Medulla oblongata (tissue), 1 donor: ENCODE results near the gene KLC4.
A peak's percentile ranks its signal among the peaks of the same experiment; 100 is the strongest.
"Not testable (repeated sequence)": the region's sequence is repeated elsewhere in the genome, so short reads cannot be mapped to it uniquely, and the experiment has no call there.

Experiments used
- DNase-seq: peaks from one replicate; pipeline ENCODE4 v3.0.0-alpha.2; 2015; ENCODE audit errors: extremely low spot score

KLC4 gene

DNA sequence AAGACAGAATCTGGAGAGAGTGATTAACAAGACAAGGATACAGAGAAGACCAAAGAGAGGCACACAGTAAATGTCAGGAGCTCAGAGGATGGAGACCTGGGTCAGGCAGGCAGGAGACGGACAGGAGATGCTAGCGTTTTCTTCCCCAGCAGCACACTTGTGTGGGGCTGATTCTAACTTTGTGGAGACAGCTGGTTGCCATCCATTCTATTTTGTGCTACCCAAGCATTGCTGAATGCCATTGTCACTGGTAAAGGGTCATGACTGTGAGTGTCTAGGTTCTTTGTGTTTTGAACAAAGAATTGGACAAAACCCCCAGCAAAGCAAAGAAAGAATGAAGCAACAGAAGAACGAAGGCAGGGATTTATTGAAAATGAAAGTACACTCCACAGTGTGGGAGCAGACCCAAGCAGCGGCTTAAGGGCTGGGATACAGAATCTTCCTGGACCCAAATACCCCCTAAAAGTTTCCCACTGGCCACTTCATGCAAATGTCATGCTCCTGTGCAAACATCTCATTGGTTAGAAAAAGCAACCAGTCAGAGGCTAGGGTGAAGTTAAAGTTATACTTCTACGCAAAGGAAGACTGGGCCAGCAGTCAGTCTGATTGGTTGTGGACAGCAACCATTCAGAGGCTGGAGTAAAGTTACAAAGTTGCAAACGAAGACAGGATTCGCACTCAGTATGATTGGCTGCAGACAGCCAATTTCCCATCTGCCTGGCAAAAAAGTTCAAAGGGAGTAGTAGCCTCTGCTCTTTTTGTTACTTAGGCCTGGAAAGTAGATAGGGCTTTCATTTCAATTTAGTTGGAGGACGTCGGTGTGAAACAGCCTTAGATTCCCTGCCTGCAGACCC, 34.2 kb downstream of the KLC4 start:
- DNase-seq: peak; percentile 59

DNA sequence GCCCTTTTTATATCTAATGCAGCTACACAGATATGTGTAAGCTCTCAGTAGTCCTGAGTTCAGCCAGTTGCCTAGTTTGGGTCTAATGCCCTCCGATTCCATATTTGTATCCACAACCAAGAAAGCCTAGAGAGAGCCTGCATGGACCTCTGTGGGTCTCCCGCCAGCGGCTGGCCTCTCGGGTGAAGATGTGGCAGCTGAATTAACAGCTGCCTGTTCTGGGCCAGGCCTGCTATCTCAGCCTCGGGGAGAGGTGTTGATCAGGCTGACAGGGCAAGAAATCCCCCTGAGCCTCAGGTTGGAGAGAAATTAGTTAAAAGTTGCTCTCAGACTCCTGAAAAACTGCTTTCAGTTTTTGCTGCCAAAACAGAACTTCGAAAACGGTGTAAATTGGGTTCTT, 36.5 kb downstream of the KLC4 start:
- no peak for DNase-seq

DNA sequence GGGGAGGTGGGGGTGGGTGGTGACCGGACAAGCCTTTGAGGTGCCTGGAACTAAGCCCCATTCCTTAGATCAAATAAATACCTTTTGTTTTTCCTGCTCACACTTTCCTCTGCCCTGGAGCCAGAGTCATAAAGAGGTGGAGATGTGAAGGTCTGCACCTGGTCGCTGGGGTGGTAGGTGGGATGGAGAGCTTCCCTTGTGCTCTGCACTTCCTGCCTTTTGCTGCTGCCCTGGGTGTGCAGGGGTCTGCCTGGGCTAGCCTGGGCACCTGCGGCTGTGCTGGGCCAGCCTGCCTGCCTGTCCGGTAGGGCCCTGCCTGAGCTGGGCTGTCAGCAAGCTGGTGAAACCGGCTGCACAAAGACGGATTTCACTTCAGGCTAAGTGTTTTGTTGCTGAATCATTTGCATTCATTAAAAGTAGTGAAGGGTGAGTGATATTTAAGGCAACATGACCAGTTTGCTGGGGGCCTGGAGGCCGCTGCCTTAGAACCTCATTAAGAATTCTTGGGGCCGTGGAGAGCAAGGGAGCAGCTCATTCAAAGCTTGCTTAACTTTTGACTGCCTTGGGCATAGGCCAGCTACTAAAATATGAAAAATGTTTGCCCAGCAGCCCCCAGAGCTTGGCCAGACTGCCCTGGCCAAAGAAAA, 37.1 kb downstream of the KLC4 start:
- DNase-seq: peak; percentile 49

DNA sequence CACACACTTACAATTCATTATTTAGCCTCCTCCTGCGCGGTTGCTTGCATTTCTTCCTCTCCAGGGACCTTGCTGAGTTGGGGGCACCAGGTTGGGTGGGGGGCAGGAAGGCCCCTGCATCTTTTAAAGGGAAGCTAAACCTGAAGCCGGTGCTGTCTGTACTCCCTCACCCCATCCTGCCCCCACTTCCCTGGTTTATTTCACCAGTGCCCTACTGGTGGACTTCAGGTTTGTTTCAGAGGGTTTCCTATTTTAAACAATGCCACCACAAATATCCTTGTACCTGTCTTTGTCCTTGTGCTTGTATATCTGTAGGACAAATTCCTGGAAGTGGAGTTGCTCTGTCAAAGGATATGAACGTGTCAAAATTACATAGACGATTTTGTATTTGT, 37.7 kb downstream of the KLC4 start:
- DNase-seq: no peak

DNA sequence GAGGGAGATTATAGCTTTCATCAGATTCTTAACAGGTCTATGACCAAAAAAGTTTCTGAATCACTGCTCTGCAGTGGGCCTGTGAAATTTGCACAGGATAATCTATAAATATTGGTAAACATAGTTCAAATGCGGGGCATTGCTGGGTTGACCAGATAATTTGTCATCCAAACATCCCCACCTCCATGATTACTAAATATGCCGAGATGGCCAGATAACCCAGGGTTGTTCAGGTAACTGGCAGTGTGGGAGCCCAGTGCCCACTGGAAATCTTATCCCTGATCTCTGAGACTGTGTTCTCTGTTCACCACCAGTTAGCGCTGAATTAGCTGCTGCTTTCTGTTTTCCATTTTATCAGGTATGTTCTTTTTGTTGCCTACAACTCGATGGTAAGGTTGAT, 38.1 kb downstream of the KLC4 start:
- no peak for DNase-seq

DNA sequence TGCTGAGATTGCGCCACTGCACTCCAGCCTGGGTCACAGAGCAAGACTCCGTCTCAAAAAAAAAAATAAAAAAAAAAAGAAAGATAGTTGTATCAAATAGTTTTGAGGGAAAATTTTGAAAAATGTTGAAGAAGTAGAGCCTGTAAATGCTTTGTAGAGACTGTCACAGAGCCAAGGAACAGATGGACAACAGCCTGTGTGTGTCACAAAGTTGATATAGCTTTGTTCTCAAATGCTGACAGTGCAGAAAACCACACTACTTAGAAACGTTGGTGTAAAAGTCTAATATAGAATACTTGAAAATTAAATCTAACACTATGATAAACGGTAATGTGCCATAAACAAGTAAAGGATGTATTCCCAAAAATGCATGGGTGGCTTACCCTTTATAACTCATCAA, 42.1 kb downstream of the KLC4 start:
- DNase-seq: no peak

DNA sequence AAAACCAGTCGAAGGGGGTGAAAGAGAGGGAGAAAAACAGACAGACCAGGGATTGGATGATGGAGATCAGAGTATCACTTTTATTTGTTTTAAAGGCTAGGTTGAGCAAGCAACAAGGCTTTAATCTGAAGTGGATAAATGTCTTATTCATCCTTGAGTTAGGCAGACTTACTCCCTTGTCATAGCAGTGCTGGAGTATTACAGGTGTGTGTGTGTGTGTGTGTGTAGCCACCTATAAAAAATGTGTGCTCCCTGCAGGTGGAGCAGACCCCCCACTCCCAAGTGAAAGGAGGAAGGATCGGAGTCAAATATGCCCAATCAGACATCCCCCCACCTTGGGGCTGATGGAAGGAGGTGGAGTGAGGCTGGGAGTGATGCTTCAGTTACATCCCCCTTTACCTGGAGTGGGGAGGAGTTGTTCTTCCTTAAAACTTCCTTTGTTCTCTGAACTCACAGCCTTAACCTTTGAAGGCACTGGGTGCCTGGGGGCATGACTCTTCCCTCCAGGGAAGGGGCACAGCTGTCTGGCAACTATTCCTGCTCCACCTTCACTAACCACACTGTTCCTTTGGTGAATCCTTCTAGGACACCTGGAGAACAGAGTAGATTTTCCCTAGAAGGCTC, 43.9 kb downstream of the KLC4 start:
- DNase-seq: no peak

DNA sequence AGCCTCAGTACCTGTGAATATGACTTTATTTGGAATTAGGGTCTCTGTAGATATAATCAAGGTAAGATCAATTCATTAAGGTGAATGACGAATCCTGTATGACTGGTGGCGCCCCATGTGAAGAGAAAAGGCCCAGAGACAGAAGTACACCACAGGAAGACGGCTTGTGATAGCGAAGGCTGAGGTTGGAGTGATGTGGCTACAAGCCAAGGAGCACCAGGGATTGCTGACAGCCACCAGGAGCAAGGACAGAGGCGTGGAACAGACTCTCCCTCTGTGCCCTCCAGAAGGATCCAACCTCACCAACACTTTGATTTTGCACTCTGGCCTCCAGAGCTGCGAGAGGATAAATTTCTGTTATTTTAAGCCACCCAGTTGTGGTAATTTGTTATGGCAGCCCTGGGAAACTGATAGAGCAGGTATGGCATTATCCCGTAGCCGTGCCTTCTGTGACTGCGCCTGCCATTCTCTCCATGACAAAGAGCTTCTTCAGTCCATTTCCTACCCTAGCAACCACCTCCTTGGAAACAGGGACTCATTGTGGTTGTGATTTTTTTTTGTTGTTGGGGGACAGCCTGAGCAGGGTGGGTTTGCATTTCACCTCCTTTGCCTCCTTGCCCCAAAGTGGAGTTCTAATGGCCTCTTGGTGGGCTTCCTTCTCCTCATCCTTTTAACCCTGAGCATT, 46.2 kb downstream of the KLC4 start:
- DNase-seq: no peak

DNA sequence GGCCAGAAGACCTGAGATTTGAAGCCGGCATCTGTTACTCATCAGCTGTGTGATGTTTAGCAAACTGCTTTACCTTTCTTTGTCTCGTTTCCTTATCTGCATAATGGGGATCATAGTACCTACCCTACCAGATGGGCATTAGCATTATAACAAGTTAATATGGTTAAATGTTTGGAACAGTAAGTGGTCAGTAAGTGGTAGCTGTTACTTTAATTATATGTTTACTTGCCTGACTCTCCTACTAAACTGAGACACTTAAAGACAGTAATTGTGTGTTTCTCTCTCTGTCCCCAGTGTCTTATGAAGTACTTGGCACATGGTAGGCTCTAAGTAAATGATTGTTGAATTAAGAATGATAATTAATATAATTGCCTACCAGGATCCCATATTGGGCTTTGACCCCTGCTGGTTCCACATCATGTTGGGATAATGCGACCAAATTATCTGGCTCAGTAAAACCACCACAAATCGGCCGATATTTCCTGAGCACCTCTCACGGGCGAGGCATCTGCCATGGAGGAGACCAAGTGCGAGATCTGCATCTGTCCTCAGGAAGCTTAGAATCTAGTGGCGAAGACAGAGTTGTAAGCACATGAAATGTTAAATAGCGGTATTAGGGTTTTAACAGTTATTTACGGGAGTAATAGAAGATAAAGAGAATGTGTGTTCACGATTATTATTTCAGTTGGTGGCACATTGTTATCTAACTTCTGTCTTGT, 48.1 kb downstream of the KLC4 start:
- no peak for DNase-seq

DNA sequence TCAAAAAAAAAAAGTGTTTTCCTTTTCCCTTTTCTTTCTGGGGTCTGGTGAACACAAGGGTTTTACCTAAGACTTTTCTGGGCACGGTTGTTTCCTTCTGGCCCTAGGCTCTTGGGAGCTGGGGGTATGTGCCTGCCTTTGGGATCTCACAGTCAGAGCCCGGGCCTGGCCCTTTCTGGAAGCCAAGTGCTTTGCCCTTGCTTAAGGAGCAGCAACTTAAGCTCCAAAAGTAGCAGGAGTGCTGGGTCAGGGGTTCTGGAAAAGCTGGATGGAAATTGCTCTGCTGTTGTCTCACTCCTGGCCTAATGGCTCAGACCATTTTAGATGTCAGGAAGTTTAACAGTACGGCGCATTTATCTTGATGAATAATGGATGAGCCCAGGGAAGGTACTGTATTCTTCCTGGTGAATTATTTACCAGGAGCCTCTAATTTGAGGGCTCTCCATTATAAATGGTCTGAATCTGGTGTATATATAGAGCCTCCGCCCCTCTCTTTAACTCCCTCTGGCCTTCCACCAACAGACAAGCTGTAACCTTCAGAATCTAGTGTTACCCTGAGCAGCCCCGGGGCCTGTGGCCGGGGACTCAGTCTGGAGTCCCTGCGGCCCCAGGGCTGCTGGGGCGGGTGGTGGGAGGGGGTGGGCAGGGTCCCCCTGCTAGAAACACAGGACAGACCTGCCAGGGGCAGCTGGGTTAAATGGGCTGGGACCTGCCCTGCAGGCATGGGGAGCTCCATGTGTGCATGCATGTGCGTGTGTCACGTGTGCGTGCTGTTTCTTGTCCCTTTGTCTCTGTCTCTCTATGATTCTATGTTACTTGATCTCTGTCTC, 54.2 kb downstream of the KLC4 start:
- DNase-seq: no peak

DNA sequence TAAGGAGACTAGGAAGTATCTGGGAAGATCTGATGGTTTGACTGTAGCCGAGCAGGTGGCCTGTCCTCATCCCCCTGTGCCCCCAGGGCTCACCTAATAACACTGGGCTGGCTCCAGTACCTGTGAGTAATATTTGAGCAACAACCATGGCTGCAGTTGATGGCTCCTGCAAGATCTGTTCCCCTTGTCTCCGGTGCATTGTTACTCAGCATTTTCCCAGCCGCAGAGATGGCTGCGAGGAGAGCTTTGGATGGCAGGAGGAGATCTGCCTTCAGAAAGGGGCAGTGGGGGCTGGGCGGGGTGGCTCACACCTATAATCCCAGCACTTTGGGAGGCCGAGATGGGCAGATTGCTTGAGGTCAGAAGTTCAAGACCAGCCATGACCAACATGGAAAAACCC, 55.9 kb downstream of the KLC4 start:
- DNase-seq: no peak

DNA sequence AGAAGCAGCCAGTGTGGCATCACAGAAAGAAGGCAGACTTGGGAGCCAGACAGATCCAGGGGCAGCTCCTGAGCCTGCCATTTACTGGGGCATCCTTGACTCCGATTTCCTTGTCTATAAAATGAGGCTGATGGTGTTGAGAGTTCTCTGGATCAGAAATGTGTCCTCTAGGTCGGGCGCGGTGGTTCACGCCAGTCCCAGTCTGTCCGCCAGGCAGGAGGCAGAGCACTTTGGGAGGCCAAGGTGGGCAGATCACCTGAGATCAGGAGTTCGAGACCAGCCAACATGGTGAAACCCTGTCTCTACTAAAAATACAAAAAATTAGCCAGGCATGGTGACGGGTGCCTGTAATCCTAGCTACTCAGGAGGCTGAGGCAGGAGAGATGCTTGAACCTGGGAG, 58.0 kb downstream of the KLC4 start:
- DNase-seq: not testable (repeated sequence)

DNA sequence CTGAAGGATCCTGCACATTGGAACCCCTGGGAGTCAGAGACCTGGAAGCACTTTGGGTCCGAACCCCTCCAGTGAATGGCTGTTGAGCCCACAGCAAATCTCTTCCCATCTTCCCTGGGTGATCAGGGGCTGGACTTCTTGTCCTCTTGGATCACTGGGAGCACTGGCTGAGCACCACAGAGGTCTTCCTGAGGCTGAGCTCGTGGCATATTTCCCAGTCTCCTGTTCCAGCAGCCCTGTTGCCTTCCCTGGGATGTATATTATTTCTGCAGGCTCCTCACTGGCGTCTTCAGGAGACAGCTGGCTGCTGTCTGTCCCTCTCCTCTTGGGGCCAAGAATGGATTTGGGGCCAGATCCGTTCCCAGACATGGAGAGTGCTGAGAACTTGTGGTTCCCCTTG, 60.1 kb downstream of the KLC4 start:
- DNase-seq: no peak

DNA sequence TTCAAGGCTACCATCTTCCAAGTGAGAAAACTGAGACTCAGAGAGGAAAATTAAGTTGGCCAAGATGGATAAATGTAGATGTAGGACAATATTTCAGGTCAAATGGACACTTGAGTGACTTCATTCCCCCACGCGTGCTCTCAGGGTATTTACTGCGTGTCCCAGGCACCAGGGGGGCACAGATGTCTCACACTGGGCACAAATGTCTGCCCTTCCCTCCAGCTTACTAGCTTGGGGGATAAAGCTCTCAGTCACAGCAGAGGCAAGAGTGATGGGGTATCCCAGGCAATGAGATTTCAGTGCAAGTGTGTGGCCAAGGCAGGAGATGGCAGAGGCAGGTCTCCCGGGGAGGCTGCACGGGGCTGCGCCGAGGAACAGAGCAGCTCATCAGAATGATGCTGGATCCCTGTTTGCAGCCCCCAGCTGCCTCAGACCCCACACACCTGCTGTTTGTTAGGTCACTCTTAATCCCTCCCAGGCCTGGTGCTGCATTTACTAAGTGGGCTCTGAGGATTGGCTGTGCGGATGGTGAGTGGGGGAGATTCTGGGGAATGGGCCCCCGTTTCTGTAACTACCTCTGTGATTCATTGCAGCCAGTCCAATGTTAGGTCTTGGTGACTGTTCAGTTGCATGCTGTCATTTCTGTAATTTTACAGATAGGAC, 60.8 kb downstream of the KLC4 start:
- DNase-seq: no peak

DNA sequence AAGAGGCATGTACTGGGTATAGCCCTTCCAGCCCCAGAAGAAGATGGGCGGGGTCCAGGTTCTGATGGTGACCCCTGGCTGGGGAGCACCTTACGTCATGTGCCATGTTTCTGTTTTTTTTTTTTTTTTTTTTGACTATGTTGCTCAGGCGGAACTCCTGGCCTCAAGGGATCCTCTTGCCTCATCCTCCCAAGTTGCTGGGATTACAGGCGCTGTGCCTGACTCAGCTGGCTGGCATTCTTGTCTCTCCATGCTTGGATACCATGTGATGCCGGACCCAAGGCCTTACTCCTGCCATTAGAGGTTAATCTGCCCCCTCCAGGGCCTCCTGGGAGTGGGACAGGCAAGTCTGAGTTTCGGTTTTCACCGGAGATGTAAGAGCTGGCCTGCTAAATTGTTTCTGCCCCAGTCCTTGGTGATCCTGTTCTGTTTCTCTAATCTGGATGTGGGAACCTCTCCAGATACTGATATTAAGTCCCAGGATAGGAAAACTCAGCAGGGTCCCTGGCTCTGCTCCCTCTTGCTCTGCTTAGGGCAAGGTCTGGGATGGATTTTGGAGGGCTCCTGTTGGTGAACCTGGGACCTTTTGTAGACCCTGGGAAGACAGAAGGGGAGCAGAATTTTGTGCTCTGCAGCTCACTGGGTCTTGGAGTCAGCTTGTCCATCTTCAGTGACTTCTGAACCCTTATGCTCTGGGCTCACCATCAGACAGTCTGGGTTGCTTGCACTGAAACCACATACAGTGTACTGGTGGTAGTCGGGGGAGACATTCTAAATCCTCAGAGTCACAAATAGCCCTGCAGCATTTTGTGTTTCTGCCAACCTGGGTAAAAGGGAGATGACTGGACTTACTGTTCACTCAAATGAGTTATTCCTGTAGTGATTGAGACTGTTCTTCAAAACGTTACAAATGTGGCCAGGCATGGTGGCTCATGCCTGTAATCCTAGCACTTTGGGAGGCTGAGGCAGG, 61.8 kb downstream of the KLC4 start:
- peak; percentile 40 for DNase-seq

DNA sequence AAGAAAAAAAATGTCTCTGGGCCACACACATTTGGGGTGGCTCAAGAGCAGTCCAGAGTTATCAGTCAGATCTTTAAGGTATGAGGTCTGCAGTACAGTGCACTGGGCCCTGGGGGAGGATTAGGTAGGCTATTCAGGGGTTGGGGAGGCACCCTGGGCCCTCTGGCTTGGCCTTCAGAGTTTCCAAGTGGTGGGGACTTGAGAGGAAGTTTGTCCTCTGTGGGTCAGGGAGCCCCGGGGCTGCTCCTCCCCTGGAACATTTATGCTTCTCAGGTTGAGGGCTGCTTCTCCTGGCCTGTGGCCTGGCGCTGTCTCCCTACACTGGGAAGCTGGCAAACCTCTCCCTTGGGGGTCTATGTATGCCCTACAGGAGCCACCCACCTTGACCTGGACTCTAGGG, 62.7 kb downstream of the KLC4 start:
- DNase-seq: no peak

DNA sequence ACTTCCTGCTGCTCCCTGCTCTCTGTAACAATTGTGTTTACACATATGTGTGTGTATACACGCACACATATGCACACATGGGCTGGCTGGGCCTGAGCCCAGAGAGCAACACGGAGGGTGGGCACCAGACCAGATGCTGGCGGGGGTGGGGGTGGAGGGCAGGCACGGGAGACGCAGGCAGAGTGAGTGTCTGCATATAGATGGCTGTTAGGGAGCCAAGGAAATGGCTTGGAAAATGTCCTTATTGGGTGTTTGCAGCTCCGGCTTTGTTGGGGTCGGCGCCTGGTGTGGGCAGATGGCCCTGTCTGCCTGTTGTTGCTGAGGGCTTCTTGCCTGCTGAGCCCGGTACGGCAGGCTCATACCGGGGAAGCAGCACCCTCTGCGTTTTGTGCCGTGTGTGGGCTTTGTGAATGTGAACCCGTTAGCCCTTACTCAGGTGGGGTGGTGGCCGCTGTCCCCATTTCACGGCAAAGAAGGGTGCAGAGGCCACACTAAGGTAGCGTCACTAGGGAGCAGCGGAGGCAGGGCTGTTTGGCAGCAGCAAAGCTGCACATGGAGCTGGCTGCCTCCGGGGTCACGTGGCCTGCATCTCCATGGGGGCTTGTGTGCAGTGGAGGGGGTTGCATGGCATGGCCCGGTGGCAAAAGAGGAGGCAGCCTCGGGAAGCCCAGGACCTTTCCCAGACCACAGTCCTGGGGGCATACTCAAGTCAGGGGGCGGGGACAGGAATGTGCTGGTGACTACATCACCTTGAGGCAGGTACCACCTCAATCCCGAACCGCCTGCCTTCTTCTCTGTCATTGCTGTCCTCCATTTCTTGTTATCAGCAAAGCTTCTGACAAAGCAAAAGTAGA, 64.3 kb downstream of the KLC4 start:
- DNase-seq: peak; percentile 21

DNA sequence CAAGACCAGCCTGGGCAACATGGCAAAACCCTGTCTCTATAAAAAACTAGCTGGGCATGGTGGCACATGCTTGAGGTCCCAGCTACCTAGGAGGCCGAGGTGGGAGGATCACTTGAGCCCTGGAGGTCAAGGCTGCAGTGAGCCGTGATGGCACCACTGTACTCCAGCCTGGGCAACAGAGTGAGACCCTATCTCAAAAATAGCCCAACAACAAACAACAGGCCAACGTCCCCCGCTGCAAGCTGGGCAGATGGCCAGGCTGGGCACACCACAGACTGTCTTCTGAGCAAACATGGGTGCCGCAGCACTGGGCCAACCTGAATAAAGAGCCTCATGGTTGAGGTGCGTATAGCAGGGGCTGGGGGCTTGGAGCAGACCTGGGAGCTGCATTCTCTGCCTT, 65.0 kb downstream of the KLC4 start:
- no peak for DNase-seq
